NCI-H524 (cell line): ENCODE data around the gene SMYD2.

Experiments used
- DNase-seq, 2 experiments: peaks; one replicate each; lab custom pipeline; 2025; lab: John Stamatoyannopoulos, UW

The SMYD2 gene

DNA sequence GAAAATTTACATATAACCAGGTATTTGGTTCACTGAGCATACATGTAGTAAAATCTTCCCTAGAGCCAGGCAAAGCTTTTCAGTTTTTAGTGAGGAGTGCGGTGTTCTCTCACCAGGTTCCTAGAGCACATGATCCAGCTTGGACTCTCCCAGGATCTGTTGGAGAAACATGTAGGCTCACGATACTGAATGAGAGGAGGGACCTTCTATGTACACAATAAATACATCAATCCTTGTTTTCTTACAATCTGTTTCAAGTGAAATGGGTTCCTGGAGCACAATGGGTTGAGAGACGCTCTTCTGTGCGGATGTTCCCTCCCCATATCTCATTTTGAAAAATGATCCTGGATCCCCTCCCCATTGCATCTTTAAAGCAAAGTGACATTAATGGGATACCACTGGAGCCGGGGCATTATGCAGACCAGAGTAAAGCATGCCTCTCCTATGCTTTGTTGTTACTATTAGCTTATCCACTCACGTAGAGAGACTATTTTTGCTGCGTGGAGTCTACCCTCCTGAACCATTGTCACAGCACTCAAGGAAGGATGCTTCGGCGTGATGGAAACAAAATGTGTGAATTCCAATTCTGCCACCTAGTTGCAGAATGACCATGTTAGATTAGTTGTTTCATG lies 19.3 kb downstream of the SMYD2 start:
- no peak for DNase-seq

DNA sequence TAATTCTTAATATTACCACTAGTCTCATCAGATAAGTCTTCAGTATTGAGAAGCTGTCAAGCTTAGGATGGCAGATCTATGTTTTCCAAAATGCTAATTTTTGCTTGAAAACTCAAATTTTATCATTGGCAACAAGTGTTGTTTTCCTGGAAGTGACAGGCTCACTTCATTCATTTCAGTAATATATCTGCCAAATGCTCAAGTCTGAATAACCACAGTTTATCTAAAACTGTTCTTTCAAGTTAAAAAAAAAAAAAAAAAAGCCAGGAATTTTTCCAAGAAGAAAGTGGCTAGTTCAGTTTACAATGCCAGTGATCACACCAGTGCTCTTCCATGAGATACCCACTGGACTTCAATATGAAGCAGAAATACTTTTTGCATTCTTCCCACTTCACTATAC lies 20.6 kb downstream of the SMYD2 start:
- DNase-seq, result no peak

DNA sequence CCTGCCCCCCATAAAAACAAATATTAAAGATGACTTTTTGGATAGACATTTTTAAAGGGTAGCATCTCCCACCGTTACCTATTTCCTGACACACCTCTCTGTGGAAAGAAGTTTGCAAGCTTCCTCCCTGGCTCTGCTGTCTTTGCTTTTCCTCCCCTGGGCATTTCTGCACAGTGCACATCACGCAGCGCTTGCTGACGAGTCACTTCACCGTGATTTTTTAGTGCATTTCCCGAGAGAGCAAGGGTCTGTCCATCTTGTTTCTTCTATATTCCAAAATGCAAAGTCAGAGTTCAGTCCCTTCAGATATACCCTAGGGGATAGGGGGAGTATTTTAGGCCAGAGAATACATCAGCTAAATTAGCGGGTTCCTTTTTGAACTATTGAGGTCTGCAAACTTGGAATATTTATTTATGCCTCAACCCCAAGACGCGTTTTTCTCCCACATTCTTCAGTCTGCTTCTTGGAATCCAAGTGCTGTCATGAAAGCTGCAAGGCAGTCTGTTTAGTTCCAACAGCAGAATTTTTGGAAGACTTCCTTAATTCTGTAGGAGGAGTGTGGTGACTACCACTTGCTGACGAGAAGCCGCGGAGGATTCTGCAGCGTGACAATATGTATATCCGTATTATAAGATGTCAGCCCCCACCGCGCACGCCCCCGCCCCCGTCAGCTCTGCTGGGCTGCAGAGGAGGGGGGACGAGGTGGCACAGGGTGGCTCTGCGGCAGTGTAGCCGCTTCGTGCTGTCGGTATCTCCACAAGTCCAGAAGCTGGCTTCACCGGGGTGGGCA lies 22.4 kb downstream of the SMYD2 start:
- no peak for DNase-seq

DNA sequence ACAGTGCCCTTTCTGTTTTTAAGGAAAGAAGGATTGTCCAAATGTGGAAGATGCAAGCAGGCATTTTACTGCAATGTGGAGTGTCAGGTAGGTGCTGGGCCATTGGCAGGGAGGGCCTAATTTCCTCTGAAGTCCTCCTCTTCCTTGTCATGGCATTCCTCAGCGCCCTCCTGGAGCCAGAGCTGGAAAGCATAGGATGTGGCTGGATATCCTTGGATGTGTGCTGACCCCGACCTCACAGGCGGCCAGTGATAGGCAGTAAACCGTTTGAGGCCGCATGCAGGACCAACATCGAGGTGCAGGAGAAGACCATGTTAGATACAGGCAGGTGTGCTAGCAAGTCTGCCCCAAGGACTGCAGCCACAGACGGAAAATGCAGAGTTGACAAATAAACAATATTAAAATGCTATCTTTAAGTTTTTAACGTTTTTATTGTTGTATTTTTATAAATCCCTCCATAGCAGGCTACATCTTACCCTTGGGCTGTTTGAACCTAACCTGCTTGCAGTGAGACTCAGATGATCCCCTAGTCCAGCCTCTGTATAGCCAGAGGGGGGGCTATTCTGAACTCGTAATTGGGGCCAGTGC lies 24.3 kb downstream of the SMYD2 start:
- DNase-seq, result no peak

DNA sequence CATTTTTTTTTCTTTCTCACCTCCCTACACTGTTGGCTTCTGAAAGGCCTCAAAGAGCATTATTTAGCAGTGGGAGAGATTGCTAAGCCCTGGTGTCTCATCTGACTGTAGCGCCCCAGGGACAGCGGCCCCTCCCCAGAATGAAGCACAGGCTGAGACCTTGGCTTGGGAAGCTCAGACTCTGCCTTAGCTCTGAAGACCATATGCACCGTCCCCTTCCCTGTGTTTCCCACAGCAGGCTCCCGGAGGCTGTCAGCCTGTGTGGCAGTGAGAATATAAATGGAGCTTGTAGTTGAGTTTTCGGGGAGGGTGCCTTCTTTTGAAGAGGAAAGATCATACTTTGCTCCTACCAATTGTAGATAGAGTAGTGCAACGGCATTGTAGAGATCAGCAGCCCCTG lies 25.3 kb downstream of the SMYD2 start:
- no peak for DNase-seq

DNA sequence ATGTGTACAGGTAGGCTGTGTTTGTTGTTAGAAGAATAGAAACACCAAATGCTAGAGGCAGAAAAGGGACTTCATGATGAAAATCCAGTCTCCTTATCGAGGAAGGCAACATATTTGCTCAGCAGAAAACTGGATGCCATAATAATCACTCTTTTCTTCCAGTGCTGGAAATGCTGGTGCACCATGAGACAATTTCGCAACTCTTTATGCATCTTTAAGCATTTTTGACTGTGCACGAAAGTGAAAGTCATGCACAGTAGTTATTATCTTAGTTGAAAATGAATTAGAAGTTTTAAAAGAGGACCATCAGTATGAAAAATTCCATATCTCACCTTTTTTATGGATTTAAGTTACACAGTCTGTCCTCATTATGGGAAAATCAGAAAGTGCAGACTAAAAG lies 29.1 kb downstream of the SMYD2 start:
- DNase-seq, result no peak

DNA sequence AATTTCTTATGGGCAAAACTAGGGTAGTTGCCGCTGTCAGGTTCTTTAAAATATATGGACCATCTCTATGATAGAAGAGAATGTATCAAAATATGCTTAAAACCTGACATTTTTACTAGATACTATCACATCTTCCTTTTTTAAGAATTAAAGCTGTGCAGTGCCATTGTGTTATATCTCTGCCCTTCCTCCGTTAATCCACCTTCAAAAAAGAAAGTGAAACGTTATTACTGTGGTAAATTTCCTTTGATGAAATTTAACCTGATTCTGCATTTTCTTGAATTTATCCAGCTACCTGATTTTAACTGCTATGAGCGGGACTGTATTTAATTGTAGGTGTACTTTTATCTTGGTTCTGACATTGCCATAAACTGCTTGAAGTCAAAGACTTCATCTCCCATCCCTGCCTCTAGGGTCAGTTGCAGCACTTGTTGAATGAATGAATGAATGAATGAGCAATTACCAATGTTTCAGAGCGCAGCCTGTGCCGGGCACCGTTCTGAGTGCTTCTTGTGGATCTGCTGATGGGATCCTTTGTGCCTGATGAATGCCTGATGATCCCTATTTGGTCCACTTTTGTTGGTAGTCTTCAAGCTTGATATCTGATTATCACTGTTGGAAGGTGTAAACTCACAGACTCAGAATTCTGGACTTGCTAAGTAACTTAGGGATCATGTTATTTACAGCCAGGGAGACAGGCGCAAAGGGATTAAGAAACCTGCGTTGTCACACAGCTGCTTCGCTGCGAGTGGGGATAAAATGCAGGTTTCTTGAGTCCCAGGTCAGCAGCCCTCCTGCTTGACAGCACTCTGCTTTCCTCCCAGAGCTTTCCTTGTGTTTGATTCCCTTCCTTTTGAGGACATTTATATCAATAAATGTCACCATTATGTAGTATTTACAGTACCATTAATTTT lies 30.1 kb downstream of the SMYD2 start:
- DNase-seq, result peak; percentile 78 to 89

DNA sequence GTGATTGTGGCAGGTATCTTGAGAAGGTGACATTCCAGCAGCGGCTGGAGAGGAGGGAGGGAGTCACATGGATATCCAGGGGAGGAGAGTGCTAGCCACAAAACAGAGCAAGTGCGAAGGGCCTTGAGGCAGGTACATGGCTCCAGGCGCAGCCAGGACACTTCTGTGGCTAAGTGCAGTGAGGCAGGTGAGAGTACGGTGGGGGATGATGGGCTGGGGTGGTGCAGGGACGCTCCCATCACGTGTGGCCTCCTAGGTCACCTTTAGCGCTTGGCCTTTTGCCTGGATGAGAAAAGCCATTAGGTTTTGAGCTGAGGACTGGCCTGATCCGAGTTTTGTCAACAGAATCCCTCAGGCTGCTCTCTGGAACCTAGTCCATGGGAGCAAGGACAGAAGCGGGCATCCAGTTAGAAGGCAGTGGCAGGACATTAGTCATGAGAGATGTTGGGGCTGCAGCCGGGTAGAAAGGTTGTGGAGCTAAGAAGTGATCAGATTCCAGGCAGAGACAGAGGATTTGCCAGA lies 31.6 kb downstream of the SMYD2 start:
- no peak for DNase-seq

DNA sequence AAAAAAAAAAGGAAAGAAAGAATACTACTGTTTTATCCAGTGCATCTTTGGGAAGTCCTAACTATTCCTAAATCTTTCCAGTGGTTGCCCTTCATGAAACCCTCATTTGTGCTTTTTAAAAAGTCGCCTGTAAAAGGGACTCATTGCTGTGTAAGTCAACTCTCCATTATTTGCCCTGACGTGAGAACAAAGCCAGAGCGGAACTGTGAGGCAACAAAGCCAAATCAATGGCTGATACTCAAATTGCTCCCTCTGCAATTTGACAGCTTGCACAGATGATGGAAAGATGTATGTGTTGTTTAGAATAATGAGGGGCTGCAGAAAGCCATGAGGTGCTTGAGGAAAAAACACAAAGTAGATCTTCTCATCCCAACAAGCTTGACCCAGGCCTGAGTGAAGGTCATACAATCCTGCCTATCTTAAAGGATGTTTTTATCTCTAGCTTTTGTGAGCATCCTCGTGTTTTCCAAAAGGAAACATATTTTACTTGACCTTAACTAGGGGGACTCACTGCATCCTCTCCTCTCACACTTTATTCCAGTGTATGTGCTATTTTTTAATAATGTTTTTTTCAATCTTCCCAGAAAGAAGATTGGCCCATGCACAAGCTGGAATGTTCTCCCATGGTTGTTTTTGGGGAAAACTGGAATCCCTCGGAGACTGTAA lies 33.4 kb downstream of the SMYD2 start:
- no peak for DNase-seq

DNA sequence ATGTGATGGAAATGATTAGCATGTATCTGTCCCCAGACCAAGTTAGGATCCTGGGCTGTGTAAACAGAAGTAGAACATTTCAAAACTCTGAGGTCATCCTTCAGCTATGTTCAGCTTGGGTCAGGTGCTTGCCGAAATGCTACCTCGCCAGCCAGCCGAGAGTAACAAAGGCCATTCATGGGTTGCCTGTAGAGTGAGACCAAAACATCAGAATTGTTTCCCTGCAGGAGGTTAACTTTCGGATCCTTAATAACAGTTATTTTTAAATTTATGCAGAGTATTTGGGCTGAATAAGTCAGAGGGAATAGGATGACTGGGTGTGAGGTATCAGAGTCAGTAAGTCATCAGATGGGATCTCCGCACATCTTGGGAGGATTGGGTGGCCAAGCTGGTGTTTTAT lies 35.6 kb downstream of the SMYD2 start:
- no peak for DNase-seq

DNA sequence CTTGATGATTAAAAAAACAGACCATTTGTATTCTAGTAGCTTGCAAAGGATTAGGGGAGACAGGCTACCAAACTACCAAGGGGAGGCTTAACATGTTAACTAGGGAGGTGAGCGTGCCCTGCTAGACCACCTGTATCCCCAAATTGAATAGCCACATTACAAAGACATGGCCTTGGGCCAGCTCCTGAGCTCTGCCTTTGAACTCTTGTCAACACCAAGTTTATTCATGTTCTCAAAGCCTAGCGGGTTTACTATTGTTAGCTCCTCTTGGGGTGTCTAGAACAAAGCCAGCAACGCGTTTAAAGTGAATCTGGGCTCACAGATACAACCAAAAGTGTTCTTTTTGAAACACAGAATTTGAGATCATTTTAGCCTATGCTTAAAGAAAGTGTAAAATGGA lies 36.3 kb downstream of the SMYD2 start:
- DNase-seq, result no peak

DNA sequence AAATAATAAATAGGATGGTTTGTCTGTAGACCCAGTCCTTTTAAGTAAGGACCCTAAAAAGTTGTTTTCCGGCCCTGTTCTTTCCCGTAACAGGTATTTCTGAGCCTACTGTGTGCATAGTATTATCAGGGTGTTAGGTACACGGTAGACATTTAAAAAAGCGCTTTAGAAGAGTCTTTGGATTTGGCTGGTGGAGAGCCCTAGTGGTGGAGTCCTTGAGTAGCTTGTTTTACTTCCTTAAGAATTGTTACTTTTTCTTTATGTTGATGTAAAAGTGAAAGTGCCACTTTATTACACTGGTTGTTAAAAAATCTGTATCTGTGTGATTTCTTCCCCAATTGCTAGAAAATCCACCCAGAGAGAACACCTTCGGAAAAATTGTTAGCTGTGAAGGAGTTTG lies 36.8 kb downstream of the SMYD2 start:
- no peak for DNase-seq

DNA sequence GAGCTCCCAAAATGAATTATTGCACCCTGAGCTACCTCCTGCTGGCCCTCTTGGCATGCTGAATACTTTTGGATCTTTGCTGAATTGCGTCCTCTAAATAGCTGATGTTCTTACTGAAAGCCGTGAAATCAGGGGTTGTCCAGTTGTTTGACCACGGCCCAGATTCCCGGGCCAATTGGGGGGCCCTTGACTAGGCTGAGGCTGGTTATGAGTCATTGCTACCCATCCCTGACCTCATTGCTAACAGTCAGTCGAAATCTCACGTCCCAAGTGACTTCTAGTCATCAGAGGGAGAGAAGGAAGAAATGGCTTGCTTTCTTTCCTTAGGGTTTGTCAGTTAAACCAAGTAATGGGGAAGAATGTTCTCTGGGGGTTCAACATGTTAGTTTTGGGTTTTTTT lies 37.4 kb downstream of the SMYD2 start:
- DNase-seq, result no peak

DNA sequence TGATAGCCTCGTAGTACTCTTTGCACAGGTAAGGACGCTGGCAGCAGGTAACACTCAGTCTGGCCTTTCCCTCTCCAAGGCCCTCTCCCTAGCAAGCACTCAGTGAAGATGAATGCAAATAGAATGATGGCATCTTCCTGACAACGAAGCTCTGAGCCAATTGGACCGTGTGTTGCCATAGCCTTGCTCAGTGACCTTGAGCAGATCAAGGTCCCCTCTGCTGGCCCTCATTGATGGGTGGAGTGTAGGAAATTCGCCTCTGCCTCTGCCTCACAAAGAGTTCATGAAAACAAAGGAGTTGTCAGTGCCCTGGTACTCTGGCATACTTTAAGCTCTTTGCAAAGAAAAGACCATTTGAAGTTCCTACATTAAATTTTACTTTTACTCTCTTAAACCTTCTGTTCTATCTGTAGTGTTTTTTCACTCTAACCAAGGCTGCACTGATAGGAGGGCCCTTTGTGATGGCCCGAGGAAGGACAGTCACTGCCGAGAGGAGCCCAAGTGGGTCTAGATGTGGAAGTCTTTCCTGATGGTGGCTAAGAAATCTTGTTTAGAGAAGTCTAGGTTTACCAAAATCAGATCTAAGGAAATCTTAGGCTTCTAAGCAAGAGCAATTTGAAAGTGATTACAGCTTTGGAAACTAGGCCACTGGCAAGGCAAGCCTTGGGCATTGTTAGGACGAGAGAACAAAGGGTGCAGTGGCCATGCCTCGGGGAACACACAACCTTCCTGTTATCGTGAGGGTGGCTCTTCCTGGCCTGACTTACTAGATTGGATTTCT lies 38.2 kb downstream of the SMYD2 start:
- no peak for DNase-seq

DNA sequence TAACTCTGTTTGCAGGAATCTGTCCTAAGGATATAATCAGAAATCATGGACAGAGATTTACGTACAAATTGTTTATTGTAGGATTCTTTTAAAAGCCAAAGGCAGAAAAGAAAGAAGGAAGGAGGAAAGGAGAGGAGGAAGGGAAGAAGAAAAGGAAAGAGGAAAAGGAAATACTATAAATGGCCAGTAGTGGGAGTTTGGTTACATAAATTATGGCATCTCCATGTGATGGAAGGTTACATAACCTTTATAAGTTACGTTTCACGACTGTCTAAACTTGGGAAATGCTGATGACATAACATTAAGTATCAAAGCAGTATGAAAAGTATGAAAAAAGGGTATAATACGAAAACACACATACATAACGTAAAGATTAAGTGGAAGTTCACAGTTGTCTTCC lies 39.0 kb downstream of the SMYD2 start:
- DNase-seq, result no peak

DNA sequence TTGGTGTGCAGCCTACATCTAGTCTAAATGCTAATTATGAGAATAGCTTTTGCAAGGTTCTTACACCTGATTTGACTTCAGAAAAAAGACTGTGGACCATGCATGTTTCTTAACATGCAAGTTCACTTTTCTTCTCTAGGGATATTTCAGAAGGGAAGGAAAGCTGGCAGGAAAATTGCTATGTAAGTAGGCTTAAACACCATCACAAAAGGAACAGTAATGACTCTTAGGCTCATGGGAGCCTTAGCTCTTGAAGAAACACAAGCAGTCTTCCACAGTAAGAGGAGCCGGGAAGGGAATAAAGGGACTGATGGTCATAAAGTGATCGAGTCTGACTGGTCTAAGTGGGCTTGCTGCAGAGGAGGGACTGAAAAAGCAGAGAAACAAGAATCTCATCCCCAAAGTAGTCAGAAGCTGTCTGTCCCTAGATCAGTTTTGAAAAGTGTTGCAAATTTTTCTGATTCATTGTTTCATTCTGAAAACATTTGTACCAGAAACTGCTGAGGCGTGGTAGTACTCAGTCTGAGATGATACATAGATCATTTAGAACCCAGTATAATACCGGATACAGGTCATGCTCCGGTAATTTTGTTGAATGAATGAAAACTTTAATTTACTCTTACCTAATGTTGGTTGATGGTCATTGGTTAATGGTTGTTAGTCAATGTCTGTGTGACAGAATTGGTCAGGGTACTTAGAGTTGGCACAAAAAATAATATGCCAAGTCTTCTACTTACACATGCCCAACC lies 40.9 kb downstream of the SMYD2 start:
- no peak for DNase-seq

DNA sequence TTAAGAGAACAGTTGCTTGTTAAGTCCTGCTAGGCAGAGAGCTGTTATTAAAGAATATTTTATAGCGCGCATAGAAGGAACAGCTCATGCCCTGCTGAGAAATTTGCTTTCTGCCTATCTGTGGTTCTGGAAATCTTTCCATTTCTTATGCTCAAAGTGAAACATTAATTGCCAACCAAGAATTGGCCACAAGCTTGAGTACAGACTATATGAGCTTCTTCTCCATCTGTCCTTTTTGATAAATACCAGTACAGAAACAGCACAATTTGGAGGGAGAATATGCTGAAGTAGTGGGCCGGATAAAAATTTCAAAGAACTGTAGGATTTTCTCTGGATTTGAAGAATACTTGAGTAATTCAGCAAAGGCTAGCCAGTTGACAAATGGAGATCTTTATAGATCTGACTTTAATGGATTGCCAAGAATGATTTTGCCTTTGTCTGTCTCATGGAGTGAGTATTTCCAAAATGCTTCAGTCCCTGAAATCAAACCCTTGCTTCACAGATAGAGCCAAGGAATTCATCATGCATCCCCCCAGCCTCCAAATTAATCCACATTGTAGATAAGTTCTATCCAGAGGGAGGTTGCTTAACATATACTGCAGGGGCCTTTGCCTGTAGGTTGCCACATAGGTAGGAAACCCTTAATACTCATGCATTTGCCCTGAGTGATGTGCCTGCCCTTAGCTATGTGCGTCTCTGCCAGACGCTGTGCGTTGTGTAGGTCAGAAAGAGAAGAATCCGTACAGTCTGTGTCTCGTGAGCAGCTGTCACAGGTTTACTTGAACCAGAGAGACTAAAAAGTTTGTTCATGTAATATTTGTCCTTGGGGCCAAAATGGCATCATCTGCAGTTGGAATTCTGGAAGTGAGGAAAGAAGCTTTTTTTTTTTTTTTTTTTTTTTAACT lies 44.2 kb downstream of the SMYD2 start:
- no peak for DNase-seq

DNA sequence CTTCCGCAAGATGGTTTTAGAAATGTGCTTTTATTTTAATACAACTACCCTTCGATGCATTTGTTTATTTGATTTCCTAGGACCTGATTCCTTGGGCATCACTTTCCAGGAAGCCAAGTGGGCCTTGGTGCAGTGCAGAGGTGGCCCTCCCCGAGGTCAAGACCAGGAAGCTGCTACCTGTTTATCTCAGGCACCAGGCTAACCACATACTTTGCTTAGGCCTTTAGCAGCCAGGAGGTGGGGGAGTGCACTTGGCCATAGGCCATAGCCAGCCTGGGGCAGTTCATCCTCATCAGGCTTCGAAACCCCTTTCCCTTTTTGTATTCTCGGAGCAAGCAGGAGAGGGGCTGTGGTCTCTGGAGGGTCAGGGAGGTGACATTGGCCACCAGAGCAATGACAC lies 45.4 kb downstream of the SMYD2 start:
- no peak for DNase-seq

DNA sequence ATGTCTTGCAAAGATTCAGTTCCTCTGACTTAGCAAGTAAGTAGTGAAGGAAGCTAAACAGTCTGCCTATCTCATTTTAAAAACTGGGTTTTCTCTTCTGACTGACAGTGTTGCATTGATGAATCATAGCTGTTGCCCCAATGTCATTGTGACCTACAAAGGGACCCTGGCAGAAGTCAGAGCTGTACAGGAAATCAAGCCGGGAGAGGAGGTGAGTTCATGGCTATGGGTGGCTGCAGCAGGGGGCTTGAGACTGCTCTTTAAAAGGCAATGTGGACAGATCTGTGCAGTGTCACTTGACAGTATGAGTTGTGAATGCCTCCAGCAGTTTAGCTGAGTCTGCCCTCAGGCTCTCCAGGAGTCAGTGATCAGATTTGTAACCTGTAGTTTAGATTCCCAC lies 46.6 kb downstream of the SMYD2 start:
- DNase-seq, result no peak
